HG03095 (cell line): ENCODE measurements around the gene CCDC13.

Experiments used
- ATAC-seq: cut with Tn5 transposase; IDR thresholded peaks from one replicate; pipeline ENCODE4 v1.9.1; 2021; ENCODE audit warnings: moderate library complexity; ENCODE audit not compliant: unreplicated experiment

Gene CCDC13

GRCh38 chr3:42799376-42799775 lies 26.3 kb upstream of the CCDC13 start:
- ATAC-seq = no peak

GRCh38 chr3:42796332-42796885 lies 23.4 kb upstream of the CCDC13 start:
- no peak for ATAC-seq

DNA sequence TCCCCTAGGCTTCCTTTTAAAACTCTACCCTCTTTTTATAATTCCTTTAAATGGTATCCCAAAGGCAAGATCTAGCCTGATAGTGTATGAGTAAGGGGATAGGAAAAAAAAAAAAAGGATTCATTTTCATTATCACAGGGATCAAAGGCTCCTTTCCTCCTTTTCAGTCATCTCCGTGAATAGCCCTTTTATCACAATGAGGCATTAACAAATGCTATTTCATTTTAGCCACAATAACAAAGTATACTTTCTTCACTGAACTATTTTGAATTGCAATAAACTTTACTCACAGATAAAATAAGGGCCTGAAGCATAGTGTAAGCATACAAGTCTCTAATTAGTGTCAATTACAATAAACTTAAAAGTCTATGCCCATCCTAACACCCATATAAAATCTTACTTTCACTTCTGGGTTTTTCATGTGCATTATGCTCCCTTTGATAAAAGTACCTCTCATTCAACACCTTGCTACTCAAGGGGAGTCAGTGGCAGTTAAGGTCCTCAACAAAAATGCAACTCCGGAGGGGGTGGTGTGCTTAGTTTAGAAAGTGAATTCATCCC lies 22.6 kb upstream of the CCDC13 start:
- ATAC-seq = no peak

- ATAC-seq = no peak
Observed at GRCh38 chr3:42790714-42791229, 17.7 kb upstream of the CCDC13 start.

- ATAC-seq = no peak
Observed at GRCh38 chr3:42786631-42787030, 13.6 kb upstream of the CCDC13 start.

DNA sequence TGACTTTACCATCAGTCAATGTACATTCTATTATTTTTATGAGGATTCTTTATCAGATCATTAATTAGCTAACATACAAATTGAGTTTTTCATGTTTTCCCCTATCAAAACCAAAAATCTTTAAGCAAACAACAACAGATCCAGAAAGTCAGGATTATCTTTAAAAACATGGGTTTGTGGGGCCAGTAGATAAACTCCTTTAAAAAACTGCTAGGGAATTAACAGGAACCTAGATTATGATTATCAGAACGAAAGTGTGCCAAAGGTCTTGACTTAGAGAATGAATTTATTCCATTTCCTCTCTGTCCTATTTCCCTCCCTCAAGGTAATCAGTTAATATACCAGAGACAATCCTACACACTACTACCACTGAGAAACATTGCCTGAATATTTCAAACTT lies 13.2 kb upstream of the CCDC13 start:
- ATAC-seq = no peak

DNA sequence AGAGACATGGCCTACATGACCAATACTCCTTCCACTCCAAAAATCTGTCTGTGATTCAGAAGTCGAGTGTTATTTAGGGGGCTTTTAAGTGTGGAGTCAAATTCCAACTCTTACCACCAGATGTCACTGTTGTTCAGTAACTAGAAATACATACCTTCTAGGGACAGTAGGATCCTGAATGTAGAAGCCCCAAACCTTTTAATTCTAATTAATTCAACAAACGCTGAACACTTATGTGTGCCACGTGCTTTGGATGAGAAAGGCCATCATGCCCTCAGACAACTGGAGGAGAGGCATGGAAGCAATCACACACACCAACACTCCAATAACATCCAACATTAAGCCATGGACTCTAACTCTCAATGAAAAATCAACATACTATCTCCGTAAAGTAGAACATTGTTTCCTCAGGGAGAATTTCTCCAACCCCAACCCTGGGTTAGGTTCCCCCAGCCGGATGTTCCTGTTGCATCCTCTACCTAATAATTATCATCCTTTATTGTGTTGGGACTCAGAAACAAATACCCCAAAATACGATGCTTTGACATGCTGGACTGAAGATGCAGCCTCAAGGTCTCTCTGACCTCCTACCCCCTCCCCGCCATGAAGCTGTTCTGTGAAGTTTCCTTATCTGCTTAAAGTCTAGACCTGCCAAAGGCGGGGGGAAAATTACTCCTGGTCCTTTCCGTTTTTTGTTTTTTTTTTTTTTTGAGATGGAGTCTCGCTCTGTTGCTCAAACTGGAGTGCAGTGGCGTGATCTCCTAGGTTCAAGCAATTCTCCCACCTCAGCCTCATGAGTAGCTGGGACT lies 8.0 kb upstream of the CCDC13 start:
- ATAC-seq = no peak

- ATAC-seq = no peak
Observed at GRCh38 chr3:42780398-42780797, 7.3 kb upstream of the CCDC13 start.

DNA sequence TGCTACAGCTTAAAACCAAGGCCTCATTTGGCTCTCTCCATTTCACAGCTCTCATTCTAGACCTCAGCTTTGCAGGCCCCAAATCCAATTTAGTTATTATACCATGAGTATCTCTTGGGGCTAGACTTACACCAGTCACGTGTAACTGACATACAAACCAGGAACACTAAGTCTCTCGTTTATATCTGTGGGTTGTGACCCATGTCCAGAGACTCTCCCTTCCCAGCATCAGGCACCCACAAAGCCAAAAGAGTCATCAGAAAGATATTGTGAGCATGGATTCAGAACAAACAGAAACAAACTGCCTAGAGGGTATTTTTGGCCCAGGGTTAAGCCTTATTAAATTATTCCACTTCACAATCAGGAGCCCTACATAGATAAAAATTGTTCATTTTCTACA lies 5.6 kb upstream of the CCDC13 start:
- ATAC-seq = no peak

DNA sequence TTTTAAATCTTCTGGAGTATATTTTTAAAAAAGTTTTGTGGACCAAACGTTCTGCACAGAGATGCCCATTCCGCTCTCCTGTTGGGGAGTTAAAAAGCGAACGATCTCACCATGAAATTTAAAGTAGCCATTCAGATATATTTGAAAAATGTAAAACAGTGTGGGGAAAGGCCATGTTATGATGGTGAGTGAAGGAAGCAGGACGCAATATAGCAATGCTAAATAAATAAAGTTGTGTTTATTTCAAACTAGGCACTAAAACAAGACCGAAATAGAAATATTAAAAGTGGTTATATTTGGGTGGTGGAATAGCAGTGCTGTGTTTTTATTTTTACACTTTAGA lies 327 bp upstream of the CCDC13 start:
- peak; percentile 15 for ATAC-seq

GRCh38 chr3:42771271-42771670 lies 1.8 kb downstream of the CCDC13 start:
- ATAC-seq = no peak

DNA sequence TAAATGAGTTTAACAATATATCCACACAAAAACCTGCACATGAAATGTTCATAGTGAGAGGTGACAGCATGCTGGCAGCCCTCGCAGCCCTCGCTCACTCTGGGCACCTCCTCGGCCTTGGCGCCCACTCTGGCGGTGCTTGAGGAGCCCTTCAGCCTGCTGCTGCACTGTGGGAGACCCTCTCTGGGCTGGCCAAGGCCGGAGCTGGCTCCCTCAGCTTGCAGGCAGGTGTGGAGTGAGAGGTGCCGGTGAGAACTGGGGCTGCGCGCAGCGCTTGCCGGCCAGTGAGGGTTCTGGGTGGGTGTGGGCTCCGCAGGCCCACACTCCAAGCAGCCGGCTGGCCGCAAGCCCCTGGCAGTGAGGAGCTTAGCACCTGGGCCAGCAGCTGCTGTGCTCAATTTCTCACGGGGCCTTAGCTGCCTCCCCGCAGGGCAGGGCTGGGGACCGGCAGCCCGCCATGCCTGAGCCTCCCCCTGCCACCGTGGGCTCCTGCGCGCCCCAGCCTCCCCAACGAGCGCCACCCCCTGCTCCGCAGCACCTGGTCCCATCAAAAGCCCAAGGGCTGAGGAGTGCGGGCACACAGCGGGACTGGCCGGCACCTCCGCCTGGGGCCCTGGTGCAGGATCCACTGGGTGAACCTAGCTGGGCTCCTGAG lies 3.4 kb downstream of the CCDC13 start:
- ATAC-seq = no peak

GRCh38 chr3:42764561-42765295 lies 8.3 kb downstream of the CCDC13 start:
- no peak for ATAC-seq

GRCh38 chr3:42764115-42764514 lies 8.9 kb downstream of the CCDC13 start:
- ATAC-seq = no peak

DNA sequence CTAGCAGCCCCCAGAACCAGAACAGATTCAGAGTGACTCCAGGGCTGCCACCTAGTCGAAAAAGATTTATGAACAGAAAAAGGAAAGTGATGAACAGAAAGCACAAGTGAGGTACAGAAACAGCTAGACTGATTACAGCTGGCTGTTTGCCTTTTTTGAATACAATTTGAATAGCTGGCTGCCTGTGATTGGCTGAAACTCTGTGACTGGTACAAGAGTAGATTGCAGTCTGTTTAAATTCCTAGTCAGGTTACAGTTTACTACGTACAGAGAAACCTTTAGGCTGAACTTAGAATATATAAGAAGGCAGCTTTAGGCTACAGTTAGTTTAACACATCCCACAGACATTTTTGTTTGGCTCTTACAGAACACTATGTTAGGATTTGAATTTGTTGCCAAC lies 10.0 kb downstream of the CCDC13 start:
- ATAC-seq = no peak

DNA sequence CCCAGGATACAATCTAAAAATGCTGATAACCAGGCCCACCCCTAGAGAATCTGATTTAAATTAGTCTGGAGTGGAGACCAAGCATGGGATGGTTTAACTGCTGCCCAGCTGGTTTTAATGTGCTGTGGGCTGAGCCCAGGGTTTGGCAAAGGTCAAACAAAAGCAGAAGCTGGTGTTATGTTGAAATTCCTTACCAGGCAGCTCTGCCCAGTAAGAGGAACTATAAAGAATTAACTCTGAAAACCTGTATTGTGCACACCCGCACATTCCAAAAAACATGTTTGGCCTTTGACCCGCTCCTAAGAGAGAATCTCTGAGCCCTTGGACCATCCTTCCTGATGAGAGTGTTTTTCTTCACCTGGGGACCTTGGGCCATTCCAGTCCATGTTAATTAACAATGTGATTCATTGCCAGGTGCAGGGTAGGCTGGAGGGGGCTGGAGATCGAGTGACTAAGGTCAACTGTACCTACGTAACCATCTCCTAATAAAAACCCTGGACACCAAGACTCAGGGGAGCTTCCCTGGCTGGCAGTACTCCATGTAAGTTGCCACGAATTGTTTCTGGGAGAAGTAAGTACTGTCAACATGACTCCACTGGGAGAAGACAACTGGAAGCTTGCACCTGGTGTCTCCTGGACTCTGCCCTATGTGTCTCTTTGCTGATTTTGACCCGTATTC lies 10.9 kb downstream of the CCDC13 start:
- ATAC-seq = no peak

GRCh38 chr3:42758126-42758525 lies 14.9 kb downstream of the CCDC13 start:
- ATAC-seq = no peak

DNA sequence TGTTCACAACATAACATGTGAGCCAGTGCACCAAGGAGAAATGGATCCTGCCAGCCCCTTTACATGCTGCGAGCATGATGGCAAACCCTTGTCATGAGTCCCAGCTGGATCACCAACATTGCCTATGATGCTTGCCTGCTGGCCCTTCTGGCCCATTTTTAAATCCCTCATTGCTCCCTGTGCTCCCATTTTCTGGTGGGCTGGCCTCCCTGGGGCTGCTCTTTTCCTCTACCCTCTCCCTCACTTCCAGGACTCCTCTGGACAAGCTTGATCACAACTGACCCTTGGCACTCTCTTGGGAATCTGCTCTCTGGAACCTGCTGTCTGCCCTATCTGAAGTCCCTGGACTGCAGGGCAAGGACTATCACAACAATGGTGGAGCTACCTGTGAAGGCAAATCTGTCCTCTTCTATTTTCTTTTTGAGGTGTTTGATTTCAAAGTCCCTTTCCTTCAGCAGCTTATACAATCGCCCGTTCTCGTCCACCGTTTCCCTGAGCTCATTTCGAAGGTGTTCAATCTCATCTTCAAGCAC lies 16.3 kb downstream of the CCDC13 start:
- no peak for ATAC-seq

GRCh38 chr3:42755681-42756578 lies 17.1 kb downstream of the CCDC13 start:
- ATAC-seq = no peak
